Heart right ventricle (tissue), 16 donors: ENCODE data around the gene FFAR1. TPM values are rescaled to one million over a fixed set of nuclear protein-coding genes. Genes with fewer than 3 reads are reported as not detected.

Experiments used
- ATAC-seq, 8 donors: fragments of 200-7000 bp; cut with Tn5 transposase; one replicate each; pipeline ENCODE4 v1.9.1; 2020; ENCODE audit warnings: mild to moderate bottlenecking in 8 of 8, moderate library complexity in 8 of 8, moderate number of reproducible peaks in 1 of 8
- DNase-seq, 2 donors: peaks; one replicate each; pipeline ENCODE4 v3.0.0-alpha.2; 2020
- H3K27ac ChIP-seq, 10 donors: fragments of 200-600 bp; sonication (generic) in 2 of 10; one replicate each; pipeline versions ENCODE4 v1.5.0 to v1.8.0; 2020 to 2022; ENCODE audit warnings: mild to moderate bottlenecking in 3 of 10
- H3K27me3 ChIP-seq, 7 donors: fragments of 200-600 bp; one replicate each; pipeline ENCODE4 v1.8.0; 2021 to 2022; ENCODE audit warnings: mild to moderate bottlenecking in 2 of 7
- H3K36me3 ChIP-seq, 9 donors: fragments of 200-600 bp; sonication (generic) in 1 of 9; one replicate each; pipeline versions ENCODE4 v1.5.0 to v1.8.0; 2020 to 2022; ENCODE audit warnings: mild to moderate bottlenecking in 2 of 9
- H3K4me1 ChIP-seq, 9 donors: fragments of 200-600 bp; sonication (generic) in 1 of 9; one replicate each; pipeline versions ENCODE4 v1.5.0 to v1.8.0; 2020 to 2022; ENCODE audit warnings: mild to moderate bottlenecking in 4 of 9
- H3K4me3 ChIP-seq, 10 donors: fragments of 200-600 bp; sonication (generic) in 2 of 10; one replicate each; pipeline versions ENCODE4 v1.5.0 to v1.8.0; 2020 to 2022; ENCODE audit warnings: mild to moderate bottlenecking in 7 of 10, moderate library complexity in 2 of 10
- H3K9me3 ChIP-seq, 11 donors: fragments of 200-600 bp in 10 of 11; sonication (generic) in 2 of 11; one replicate each; pipeline versions ENCODE4 v1.5.0 to v1.8.0; 2013 to 2022; ENCODE audit warnings: mild to moderate bottlenecking in 2 of 11, control low read depth in 1 of 11, moderate library complexity in 1 of 11
- WGBS, 2 donors: extraction: QIAGEN DNeasy Blood & Tissue Kit; methylation state at CpG; one replicate each; pipeline ENCODE4 v1.1.7; 2013; ENCODE audit warnings: inconsistent platforms in 1 of 2; 5-methylcytosine and 5-hydroxymethylcytosine counted together
- intact Hi-C, 10 donors: fragments of 100-400 bp; cut with DNase I; formaldehyde crosslinking; loops; one replicate each; pipeline versions ENCODE4 v1.11.1 to v1.14.2; 2022
- polyA plus RNA-seq, 2 donors: library from polyadenylated mRNA; stranded (reverse); fragments of 200-250 nt; gene quantifications; one replicate each; pipeline ENCODE4 v1.2.3, GENCODE V29; 2013
- total RNA-seq, 10 donors: library from RNA; stranded (reverse); fragmentation: NEBNext Ultra II Directional in 3 of 10; extraction: Animal tissue kit (Norgen Biotek cat#: 25700) in 3 of 10; gene quantifications; one replicate each; pipeline versions ENCODE4 v1.2.1 to v1.2.4, GENCODE V29; 2021 to 2023
- TF ChIP-seq, protein P1 (sequence below), 9 donors: fragments of 200-600 bp; sonication (generic) in 2 of 9; IDR thresholded peaks; one replicate each; pipeline versions ENCODE4 v1.5.0 to v1.8.0; 2021 to 2022; ENCODE audit warnings: antibody characterized with exemption in 9 of 9, mild to moderate bottlenecking in 5 of 9, moderate library complexity in 1 of 9
- donor health status: Arrhythmogenic right ventricular cardiomyopathy.
- donor health status: ischemic (EF 13 %, LVEDD 7.1; RV severe dilation, severe dysfunction).
- donor health status: healthy with polysubstance abuse.
- donor health status: DM: no; HTN: yes; CAD: no.
- donor health status: DM: no; HTN: no; CAD: no.
- donor health status: ischemic (EF 25% LVEDD 6.9; RV normal size, moderate dysfunction).
- donor health status: ischemic (EF 25% LVEDD 5.7; RV mildly dilated, moderate dysfunction).
- donor health status: healthy.
- donor health status: DM: yes; HTN: yes; CAD: no.
- donor health status: Ischemic cardiomyopathy.
- donor health status: ischemic (EF 35%, LVEDD 5.7; RV mildly dilated, moderate dysfunction).
- donor health status: nonischemic (EF 11% LVEDD 7.7; RV severe dilation, severe dysfunction).
- donor health status: DM: yes; HTN: yes; CAD: no.
- donor health status: PGD.
- donor health status: ischemic (EF 29% LVEDD 5.4; RV normal size, mild dysfunction).
- donor health status: nonischemic (EF 23%, LVEDD 6.1; RV moderate dilation, normal function).

Gene FFAR1
- total and polyA plus RNA-seq, 12 donors, result not detected

DNA sequence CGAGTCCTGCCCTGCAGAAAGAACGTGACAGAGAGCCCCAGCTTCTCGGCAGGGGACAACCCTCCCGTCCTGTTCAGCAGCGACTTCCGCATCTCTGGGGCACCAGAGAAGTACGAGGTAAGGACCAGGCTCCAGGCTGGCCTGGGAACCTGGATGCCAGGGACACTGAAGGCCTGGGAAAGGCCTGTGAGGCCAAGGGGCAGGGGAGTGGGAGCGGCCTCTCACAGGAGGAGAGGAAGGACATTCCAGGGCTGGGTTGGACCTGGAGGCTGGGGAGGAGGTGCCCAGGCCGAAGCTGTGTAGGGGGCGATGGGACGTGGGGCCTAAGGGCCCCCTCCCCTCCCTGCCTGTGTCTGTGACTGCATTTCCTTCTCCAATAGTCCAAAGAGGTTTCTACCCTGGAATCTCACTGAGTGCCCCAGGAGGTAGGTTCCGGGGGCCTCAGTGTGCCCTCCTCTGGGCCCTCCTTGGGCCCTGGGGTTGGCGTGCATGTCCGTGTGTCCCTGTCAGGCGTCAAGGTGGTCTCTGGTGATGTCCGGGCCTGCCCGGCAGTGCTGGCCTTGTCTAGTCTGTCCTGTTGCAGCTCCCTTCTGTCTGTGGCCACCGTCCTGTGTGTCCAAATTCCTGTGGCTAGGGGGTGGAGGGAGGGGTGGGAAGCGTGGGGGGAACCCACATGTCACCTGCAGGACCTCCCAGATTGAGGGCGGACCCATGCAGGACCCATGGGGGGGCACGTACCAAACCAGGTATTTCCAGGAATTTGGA is 35.6 kb upstream of the FFAR1 start:
- Histone ChIP-seq H3K4me1 (peaks cover 0 to 15% (median 0%) of the 10 kb centered on the region in 9 donors), H3K27ac (no peak overlapping the region), H3K4me3 (no peak overlapping the region), H3K27me3 (no peaks in the 10 kb centered on the region), H3K9me3 (no peaks in the 10 kb centered on the region), H3K36me3 (no peaks in the 10 kb centered on the region)
- no peak for DNase-seq
- intact Hi-C loops, result no loop called here
- TF ChIP-seq, protein P1, sequence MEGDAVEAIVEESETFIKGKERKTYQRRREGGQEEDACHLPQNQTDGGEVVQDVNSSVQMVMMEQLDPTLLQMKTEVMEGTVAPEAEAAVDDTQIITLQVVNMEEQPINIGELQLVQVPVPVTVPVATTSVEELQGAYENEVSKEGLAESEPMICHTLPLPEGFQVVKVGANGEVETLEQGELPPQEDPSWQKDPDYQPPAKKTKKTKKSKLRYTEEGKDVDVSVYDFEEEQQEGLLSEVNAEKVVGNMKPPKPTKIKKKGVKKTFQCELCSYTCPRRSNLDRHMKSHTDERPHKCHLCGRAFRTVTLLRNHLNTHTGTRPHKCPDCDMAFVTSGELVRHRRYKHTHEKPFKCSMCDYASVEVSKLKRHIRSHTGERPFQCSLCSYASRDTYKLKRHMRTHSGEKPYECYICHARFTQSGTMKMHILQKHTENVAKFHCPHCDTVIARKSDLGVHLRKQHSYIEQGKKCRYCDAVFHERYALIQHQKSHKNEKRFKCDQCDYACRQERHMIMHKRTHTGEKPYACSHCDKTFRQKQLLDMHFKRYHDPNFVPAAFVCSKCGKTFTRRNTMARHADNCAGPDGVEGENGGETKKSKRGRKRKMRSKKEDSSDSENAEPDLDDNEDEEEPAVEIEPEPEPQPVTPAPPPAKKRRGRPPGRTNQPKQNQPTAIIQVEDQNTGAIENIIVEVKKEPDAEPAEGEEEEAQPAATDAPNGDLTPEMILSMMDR (IDR thresholded peaks at IDR 0.05), result no peak
- no peak for ATAC-seq
- WGBS, 2 donors, result 89 to 91% methylated on average over 18 to 21 of the region's 21 CpGs

DNA sequence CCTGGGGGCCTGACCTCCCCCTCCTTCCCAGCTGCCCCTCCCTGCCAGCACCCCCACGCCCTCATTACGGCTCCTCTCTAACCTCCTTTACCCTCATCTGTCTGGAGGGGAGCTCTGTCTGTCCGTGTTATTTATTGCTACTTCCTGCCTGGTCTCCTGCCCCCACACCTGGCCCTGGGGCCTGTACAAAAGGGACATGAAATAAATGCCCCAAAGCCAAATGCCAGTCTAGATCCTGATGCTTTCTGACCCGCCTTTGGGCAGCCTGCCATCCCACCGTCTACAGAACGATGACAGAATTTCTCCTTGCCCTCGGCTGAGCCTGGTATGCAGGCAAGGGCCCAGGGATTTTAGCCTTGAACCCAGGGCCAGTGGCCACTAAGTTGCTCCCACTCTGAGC is 34.1 kb upstream of the FFAR1 start:
- Histone ChIP-seq H3K9me3 (no peaks in the 10 kb centered on the region), H3K27ac (no peak overlapping the region), H3K36me3 (no peaks in the 10 kb centered on the region), H3K4me3 (no peak overlapping the region), H3K27me3 (no peaks in the 10 kb centered on the region), H3K4me1 (peaks cover 0 to 17% (median 0%) of the 10 kb centered on the region in 9 donors)
- DNase-seq (no peak), ATAC-seq (no peak)
- TF ChIP-seq, protein P1 (IDR thresholded peaks at IDR 0.05), result no peak
- WGBS, 2 donors, result 58 to 65% methylated on average over 6 to 7 of the region's 7 CpGs
- intact Hi-C loops, result no loop called here

DNA sequence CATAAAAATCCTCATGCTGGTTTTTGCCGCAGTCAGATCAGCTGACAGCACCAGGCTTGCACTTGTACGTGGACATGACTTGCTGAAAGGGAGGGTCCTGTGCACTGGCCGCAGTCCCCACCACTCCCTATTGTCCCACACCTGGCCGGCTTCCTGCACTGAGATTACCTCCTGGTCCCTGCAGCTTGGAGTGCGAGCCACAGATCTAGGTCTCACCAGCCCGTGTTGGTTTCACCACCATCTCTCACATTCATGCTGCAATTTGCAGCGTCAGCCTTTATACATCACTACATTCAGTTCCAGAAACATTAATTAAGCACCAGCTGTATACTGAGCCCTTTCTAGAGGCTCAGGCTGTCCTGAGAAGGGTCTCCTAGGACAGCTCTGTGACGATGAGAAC is 33.7 kb upstream of the FFAR1 start:
- DNase-seq (no peak), ATAC-seq (no peak)
- Histone ChIP-seq H3K27ac (no peak overlapping the region), H3K4me1 (peaks cover 0 to 20% (median under 1%) of the 10 kb centered on the region in 9 donors), H3K27me3 (no peaks in the 10 kb centered on the region), H3K4me3 (no peak overlapping the region), H3K36me3 (no peaks in the 10 kb centered on the region), H3K9me3 (no peaks in the 10 kb centered on the region)
- intact Hi-C loops, result no loop called here
- 88 to 92% methylated on average over 8 of the region's 8 CpGs for WGBS, 2 donors
- TF ChIP-seq, protein P1 (IDR thresholded peaks at IDR 0.05), result no peak

DNA sequence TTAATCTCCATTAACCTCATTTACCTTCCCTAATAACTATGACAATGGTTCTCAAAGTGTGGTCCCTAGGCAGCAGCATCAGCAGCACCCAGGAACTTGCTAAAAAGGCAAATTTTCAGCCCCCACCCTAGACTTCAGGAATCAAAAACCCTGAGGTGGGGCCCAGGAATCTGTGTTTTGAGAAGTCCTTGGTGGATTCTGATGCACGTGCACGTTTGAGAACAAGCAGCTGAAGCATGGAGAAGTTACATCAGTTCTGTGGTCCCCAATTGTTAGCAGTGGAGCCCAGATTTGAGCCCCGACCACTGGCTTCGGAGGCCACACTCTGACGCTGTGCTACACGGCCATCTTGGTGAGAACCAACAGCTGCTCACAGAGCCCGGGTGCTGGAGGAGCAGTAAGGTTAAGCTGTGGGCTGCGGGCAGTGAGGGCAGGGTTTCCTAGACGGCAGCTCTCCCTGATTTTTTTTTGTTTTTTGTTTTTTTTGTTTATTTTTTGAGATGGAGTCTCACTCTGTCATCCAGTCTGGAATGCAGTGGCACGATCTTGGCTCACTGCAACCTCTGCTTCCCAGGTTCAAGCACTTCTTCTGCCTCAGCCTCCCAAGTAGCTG is 32.7 kb upstream of the FFAR1 start:
- no peak overlapping the region for H3K4me3 ChIP-seq
- no peak for DNase-seq
- H3K27ac ChIP-seq, result no peak overlapping the region
- 89 to 90% methylated on average over 10 of the region's 10 CpGs for WGBS, 2 donors
- no peaks in the 10 kb centered on the region for H3K9me3 ChIP-seq
- no peaks in the 10 kb centered on the region for H3K27me3 ChIP-seq
- intact Hi-C loops, result no loop called here
- peaks cover 0 to 29% (median 10%) of the 10 kb centered on the region in 9 donors for H3K4me1 ChIP-seq
- no peak for ATAC-seq
- TF ChIP-seq, protein P1 (IDR thresholded peaks at IDR 0.05), result no peak
- no peaks in the 10 kb centered on the region for H3K36me3 ChIP-seq
